AG20443 (cell line): Measurements from ENCODE around the gene RGPD8.

ENCODE experiments used
- DNase-seq: peaks from one replicate; pipeline ENCODE4 v3.0.0; 2012; ENCODE audit warnings: low spot score, mixed read lengths

RGPD8 gene

DNA sequence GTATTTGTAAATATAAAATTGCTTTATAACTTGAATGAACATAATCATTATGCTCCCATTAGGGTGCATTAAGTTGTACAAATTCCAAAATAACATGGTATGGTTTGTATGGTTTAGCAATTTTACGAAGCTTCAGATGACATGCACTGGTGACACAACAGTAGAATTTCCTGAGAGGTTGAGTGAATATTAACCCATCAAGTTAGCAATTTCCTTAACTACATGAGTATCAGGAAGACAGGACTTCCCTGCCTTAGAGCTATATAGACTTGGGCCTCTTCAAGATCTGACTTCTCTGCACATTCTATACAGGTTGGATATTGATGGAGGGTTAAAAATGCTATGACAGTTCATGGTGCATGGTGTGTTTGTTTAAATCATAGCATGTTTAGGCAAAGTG, 97.8 kb downstream of the RGPD8 start:
- DNase-seq, result no peak

DNA sequence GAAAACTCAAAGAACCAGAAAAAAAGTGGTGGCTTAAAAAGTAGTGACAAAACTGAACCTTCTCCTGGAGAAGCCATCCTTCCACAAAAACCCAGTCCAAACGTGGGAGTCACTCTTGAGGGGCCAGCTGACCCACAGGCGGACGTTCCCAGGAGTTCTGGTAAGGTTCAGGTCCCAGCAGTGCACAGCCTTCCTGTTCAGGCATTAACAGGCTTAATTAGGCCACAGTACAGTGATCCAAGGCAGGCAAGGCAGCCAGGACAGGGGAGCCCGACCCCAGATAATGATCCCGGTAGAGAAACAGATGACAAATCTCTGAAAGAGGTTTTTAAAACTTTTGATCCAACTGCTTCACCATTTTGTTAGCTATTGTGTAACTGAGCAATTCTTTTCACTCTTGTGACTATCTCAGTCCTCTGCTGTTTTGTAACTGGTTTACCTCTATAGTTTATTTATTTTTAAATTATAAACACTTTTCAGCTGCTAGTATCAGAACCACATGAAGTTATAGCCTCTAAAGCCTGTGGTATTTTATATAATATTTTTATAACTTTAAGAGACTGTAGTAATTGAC, 101.2 kb downstream of the RGPD8 start:
- no peak for DNase-seq

DNA sequence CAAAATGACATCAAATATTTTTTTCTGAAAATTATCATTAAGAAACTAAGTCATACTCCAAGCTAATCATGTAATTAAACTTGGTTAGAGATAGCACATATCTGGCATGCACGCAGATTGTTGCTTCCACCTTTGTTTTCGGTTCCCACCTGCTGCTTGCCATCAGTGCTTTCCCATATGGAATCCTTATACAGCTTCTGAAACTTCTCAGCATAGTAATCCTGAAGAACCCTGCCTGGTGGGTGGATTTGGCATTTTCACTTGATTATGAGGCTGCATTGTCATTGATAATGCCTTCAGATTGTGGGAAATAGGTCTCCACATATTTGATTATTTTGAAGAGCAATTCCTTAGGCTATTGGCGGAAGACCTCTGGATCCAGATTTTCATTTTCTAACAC, 110.5 kb downstream of the RGPD8 start:
- DNase-seq, result no peak

DNA sequence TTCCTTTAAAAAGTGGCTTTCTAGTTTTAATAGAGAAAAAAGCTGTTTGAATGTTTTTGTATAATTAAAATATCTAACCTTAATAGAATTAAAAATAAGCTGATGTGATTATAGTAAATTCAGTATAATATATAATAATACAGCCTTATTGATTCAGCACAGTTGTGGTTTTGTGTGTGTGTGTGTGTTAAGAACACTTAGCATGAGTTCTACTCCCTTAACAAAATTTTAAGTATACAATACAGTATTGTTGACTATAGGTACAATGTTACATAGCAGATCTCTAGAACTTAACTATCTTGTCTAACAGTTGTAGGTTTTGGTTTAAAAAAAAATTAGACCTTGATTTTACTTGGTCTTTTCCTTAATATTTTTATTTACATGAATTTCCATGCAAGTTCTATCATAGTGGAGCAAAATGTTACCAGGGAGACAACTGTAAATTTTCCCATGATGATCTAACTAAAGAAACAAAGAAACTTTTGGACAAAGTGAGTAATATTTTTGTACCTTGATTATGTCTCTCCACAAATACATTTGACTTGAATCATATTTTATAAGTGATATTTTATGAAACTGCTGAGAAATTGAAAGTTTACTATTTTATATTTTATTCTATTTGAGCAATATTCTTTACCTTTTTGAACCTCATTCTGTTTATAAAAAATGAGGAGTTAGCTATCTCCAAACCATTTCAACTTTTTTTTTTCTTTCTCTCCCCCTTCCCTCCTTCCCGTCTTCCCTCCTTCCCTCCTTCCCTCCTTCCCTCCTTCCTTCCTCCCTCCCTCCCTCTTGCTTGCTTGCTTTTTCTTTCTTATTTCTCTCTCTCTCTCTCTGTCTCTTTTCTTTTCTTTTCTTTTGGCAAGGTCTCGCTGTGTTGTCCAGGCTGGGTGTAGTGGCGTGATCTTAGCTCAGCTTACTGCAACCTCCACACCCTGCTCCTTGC, 111.8 kb downstream of the RGPD8 start:
- no peak for DNase-seq
